ENCODE data around the gene ZNF473. TPM values are rescaled to one million over a fixed set of nuclear protein-coding genes. Genes with fewer than 3 reads are reported as not detected.
"Not testable (repeated sequence)": the region's sequence is repeated elsewhere in the genome, so short reads cannot be mapped to it uniquely, and the experiment has no call there.

The ZNF473 gene
- total RNA-seq, 2 donors from 2014 or later: 2.4 to 6.5 TPM

DNA sequence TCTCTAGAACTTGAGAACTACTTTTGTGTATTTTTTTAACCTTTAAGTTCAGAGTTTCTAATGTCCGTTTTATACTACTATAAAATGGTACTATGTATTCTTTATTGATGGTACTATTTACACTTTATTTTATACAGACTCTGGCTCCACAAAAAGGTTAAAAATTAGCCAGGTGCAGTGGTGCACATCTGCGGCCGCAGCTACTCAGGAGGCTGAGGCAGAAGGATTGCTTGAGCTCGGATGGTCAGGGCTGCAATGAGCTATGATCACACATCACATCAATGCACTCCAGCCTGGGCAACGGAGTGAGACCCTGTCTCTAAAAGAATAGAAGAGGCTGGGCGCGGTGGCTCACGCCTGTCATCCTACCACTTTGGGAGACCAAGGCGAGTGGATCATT, 66.0 kb downstream of the ZNF473 start:
- DNase-seq (ENCODE audit: low spot score); H3K9me3 ChIP-seq; ATAC-seq (ENCODE audit: insufficient number of reproducible peaks, low FRiP score, low read depth); H3K4me3 ChIP-seq; H3K27me3 ChIP-seq (replicated peaks; ENCODE audit: insufficient read depth); H3K36me3 ChIP-seq; H3K4me1 ChIP-seq (ENCODE audit: control insufficient read depth in 1 of 2, low read depth in 2 of 2); H3K27ac ChIP-seq: not testable (repeated sequence)

DNA sequence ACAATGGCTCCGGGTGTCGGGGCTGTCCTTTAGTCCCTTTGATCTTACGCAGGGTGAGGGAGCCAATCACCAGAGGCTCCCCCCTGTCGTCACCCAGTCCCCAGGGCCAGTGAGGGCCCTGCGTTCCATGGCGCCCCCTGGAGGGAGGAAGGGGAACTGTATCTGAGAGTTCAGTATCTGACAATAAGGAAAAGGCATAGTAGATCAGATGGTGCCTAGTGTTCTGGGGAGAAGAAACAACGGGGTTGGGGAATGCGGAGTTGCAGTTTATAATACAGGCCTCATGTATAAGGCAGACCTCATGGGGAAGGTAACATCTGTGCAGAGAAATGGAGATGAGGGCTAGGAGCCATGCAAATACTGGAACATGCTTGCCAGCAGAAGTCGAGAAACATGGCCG, 66.8 kb downstream of the ZNF473 start:
- H3K9me3 ChIP-seq; H3K27me3 ChIP-seq (replicated peaks; ENCODE audit: insufficient read depth); H3K27ac ChIP-seq; ATAC-seq (ENCODE audit: insufficient number of reproducible peaks, low FRiP score, low read depth); H3K4me1 ChIP-seq (ENCODE audit: control insufficient read depth in 1 of 2, low read depth in 2 of 2); DNase-seq (ENCODE audit: low spot score); H3K4me3 ChIP-seq; H3K36me3 ChIP-seq: not testable (repeated sequence)

GRCh38 chr19:50097884-50098283, 72.1 kb downstream of the ZNF473 start:
- not testable (repeated sequence) for H3K4me3 ChIP-seq; ATAC-seq (ENCODE audit: insufficient number of reproducible peaks, low FRiP score, low read depth); H3K9me3 ChIP-seq; H3K27me3 ChIP-seq (replicated peaks; ENCODE audit: insufficient read depth); DNase-seq (ENCODE audit: low spot score); H3K36me3 ChIP-seq; H3K27ac ChIP-seq; H3K4me1 ChIP-seq (ENCODE audit: control insufficient read depth in 1 of 2, low read depth in 2 of 2)

GRCh38 chr19:50098892-50099291, 73.1 kb downstream of the ZNF473 start:
- not testable (repeated sequence) for H3K4me1 ChIP-seq (ENCODE audit: control insufficient read depth in 1 of 2, low read depth in 2 of 2); H3K4me3 ChIP-seq; H3K27ac ChIP-seq; ATAC-seq (ENCODE audit: insufficient number of reproducible peaks, low FRiP score, low read depth); H3K27me3 ChIP-seq (replicated peaks; ENCODE audit: insufficient read depth); H3K36me3 ChIP-seq; H3K9me3 ChIP-seq
- DNase-seq (ENCODE audit: low spot score): peak; percentile 14

GRCh38 chr19:50099696-50100095, 73.9 kb downstream of the ZNF473 start:
- ATAC-seq (ENCODE audit: insufficient number of reproducible peaks, low FRiP score, low read depth); H3K27ac ChIP-seq; H3K27me3 ChIP-seq (replicated peaks; ENCODE audit: insufficient read depth); H3K9me3 ChIP-seq; H3K4me1 ChIP-seq (ENCODE audit: control insufficient read depth in 1 of 2, low read depth in 2 of 2); H3K36me3 ChIP-seq; DNase-seq (ENCODE audit: low spot score); H3K4me3 ChIP-seq: not testable (repeated sequence)

GRCh38 chr19:50100946-50101345, 75.1 kb downstream of the ZNF473 start:
- not testable (repeated sequence) for H3K4me3 ChIP-seq; ATAC-seq (ENCODE audit: insufficient number of reproducible peaks, low FRiP score, low read depth); H3K27me3 ChIP-seq (replicated peaks; ENCODE audit: insufficient read depth); DNase-seq (ENCODE audit: low spot score); H3K27ac ChIP-seq; H3K9me3 ChIP-seq; H3K36me3 ChIP-seq; H3K4me1 ChIP-seq (ENCODE audit: control insufficient read depth in 1 of 2, low read depth in 2 of 2)

Other genes starting within 250 kb of the ZNF473 start
- 10 to 100 TPM; 23.6 to 27.3 TPM for gene FUZ, start 212.7 kb upstream of the ZNF473 start, total RNA-seq
- gene MED25, start 207.7 kb upstream of the ZNF473 start, total RNA-seq: 10 to 100 TPM; 29.8 to 37.0 TPM
- 10 to 100 TPM; 62.9 to 72.2 TPM for gene PTOV1, start 174.8 kb upstream of the ZNF473 start, total RNA-seq
- gene PNKP, start 158.4 kb upstream of the ZNF473 start, total RNA-seq: 10 to 100 TPM; 55.8 to 78.7 TPM
- 10 to 100 TPM; 15.2 to 20.7 TPM for gene AKT1S1, start 148.7 kb upstream of the ZNF473 start, total RNA-seq
- gene TBC1D17, start 148.3 kb upstream of the ZNF473 start, total RNA-seq: 10 to 100 TPM; 27.9 to 31.7 TPM
- gene IL4I1, start 129.1 kb upstream of the ZNF473 start, total RNA-seq: 1 to 10 TPM; 1.5 to 2.2 TPM
- gene ATF5, start 96.8 kb upstream of the ZNF473 start, total RNA-seq: 1 to 10 TPM; 8.4 to 9.8 TPM
- 10 to 100 TPM; 29.9 to 34.3 TPM for gene NUP62, start 96.5 kb upstream of the ZNF473 start, total RNA-seq
- gene SIGLEC11, start 64.8 kb upstream of the ZNF473 start, total RNA-seq: 10 to 100 TPM in 1 of 2 donors, 1 to 10 TPM in 1; 2.8 to 10.0 TPM
- gene VRK3, start 633 bp upstream of the ZNF473 start, total RNA-seq: 10 to 100 TPM; 27.5 to 33.4 TPM
- not detected for gene IZUMO2, start 137.3 kb downstream of the ZNF473 start, total RNA-seq
- gene MYH14, start 177.6 kb downstream of the ZNF473 start, total RNA-seq: 10 to 100 TPM in 1 of 2 donors, 1 to 10 TPM in 1; 2.6 to 11.1 TPM